ENCODE data around the gene PLCH1.

The PLCH1 gene

DNA sequence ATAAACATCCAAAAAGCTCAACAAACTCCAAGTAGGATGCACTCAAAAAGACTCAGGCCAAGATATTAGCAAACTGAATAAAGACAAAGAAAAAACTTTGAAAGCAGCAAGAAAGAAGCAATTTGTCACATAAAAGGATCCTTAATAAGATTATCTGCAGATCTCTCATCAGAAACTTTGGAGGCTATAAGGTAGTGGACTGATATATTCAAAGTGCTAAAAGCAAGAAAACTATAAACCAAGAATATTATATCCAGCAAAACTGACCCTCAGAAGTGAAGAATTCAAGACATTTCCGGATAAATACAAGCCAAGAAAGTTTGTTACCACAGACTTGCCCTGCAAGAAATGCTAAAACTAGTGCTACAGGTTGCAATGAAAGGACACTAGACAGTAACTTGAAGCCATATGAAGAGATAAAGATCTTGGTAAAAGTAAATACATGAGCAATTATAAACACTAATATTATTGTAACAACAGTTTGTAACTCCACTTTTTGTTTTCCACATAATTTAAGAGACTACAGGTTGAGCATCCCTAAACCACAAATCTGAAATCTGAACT is 37.6 kb upstream of the PLCH1 start:
- no peak overlapping the region for H3K4me3 ChIP-seq (replicated peaks in 1 of 2; ENCODE audit: low read depth in 2 of 2, low read length in 2 of 2)
- TF ChIP-seq, protein P1, sequence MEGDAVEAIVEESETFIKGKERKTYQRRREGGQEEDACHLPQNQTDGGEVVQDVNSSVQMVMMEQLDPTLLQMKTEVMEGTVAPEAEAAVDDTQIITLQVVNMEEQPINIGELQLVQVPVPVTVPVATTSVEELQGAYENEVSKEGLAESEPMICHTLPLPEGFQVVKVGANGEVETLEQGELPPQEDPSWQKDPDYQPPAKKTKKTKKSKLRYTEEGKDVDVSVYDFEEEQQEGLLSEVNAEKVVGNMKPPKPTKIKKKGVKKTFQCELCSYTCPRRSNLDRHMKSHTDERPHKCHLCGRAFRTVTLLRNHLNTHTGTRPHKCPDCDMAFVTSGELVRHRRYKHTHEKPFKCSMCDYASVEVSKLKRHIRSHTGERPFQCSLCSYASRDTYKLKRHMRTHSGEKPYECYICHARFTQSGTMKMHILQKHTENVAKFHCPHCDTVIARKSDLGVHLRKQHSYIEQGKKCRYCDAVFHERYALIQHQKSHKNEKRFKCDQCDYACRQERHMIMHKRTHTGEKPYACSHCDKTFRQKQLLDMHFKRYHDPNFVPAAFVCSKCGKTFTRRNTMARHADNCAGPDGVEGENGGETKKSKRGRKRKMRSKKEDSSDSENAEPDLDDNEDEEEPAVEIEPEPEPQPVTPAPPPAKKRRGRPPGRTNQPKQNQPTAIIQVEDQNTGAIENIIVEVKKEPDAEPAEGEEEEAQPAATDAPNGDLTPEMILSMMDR (IDR thresholded peaks at IDR 0.05; ENCODE audit: low read depth, low read length), result no peak
- no peak for DNase-seq (ENCODE audit: low read depth in 2 of 2)

GRCh38 chr3:155780291-155780690 is 35.4 kb upstream of the PLCH1 start:
- TF ChIP-seq, protein P1 (IDR thresholded peaks at IDR 0.05; ENCODE audit: low read depth, low read length), result no peak
- DNase-seq (ENCODE audit: low read depth in 2 of 2), result no peak
- H3K4me3 ChIP-seq (replicated peaks in 1 of 2; ENCODE audit: low read depth in 2 of 2, low read length in 2 of 2), result no peak overlapping the region

GRCh38 chr3:155778462-155778861 is 33.6 kb upstream of the PLCH1 start:
- TF ChIP-seq, protein P1 (IDR thresholded peaks at IDR 0.05; ENCODE audit: low read depth, low read length), result no peak
- peak; percentile 10 to 17 for DNase-seq (ENCODE audit: low read depth in 2 of 2)
- no peak overlapping the region for H3K4me3 ChIP-seq (replicated peaks in 1 of 2; ENCODE audit: low read depth in 2 of 2, low read length in 2 of 2)

DNA sequence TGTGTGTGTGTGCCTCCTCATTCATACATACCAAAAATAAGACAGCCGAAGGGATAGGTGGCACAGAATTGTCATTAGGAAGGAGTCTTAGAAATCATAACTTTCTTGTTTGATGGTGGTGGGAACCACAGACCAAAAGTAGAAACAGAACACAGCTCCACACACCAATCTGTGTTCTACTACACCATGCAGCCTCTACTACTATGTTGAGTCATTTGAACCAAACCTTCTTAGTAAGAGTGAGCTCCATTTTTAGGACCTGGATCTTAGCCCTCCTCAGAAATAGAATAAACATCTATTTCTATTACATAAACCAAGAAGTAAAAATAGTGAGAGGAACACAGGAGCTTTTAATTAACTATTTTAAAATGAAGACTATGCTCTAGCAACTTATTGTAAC is 27.9 kb upstream of the PLCH1 start:
- H3K4me3 ChIP-seq (replicated peaks in 1 of 2; ENCODE audit: low read depth in 2 of 2, low read length in 2 of 2), result no peak overlapping the region
- TF ChIP-seq, protein P1 (IDR thresholded peaks at IDR 0.05; ENCODE audit: low read depth, low read length), result no peak
- DNase-seq (ENCODE audit: low read depth in 2 of 2), result no peak

GRCh38 chr3:155771126-155771525 is 26.3 kb upstream of the PLCH1 start:
- TF ChIP-seq, protein P1 (IDR thresholded peaks at IDR 0.05; ENCODE audit: low read depth, low read length), result no peak
- H3K4me3 ChIP-seq (replicated peaks in 1 of 2; ENCODE audit: low read depth in 2 of 2, low read length in 2 of 2), result no peak overlapping the region

DNA sequence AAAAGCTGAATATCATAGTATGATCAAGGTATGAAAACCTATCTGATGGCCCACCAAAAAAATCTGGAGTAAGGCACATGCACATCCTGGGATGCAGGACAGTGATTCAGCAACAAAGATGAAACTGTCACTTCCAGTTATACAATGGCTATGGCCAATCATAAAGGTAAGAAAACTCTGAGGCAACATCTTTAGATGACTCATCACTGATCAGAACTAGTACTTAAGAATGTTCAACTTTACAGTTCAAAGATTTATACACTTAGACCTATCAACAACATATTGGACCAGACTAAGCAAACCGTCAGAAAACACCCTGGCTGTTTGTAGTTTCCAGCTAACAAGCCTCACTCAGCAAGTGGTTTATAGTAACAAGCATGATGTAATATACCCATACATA is 21.3 kb upstream of the PLCH1 start:
- DNase-seq (ENCODE audit: low read depth in 2 of 2), result peak in 1 of 2 donors; percentile 47
- H3K4me3 ChIP-seq (replicated peaks in 1 of 2; ENCODE audit: low read depth in 2 of 2, low read length in 2 of 2), result no peak overlapping the region
- TF ChIP-seq, protein P1 (IDR thresholded peaks at IDR 0.05; ENCODE audit: low read depth, low read length), result no peak

More at GRCh38 chr3:155771126-155771525, 26.3 kb upstream of the PLCH1 start:
- peak in 1 of 2 donors; percentile 16 for DNase-seq (ENCODE audit: low read depth in 2 of 2)
